KBM-7 (cell line): ENCODE measurements around the gene LRRK1.
A peak's percentile ranks its signal among the peaks of the same experiment; 100 is the strongest.

ENCODE experiments used
- DNase-seq: peaks from one replicate; pipeline ENCODE4 v3.0.0-alpha.2; 2015
- in situ Hi-C: fragments of 300-500 bp; cut with MboI; formaldehyde crosslinking; loops from 2 replicates; pipeline ENCODE4 v1.14.3; 2020; ENCODE audit warnings: low sequenced_read_pairs, low pct_unique_long_range_greater_than_20kb, mixed read lengths

Gene LRRK1

GRCh38 chr15:100918690-100919480 lies at the start of gene LRRK1:
Gene LRRK1 (plus strand): TSS chr15:100919357. CDS start chr15:100924633, 5,276 bp downstream.
- in situ Hi-C loops = no loop called here
- DNase-seq = peak; percentile 73

DNA sequence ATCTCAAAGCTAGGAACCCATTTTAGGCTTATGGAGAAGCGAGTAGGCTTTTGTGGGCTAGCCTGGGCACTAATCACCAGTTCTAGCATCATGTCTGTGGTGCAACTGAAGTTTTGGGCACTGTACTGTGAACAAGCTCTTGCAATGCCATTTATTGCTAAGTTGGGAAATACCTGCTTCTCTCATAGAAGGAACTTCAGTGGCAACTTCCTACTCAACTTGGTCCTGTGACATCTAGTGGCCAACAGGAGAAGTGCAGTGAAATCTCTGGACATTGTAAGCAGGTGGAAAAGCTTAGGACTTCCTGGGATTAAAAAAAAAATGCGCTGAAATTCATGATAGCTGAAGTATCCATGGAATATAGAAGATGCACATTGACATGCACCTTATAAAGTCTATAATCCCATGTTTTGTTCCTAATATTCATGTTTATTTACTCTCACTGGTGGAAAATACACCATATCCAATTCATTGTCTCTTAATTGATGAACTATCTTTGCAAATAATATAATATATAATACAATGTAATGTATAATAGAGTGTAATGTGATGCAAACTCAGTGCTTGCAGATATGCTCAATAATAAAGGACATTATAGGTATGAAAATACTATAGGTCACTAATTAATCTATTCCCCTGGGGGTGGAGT lies 46.0 kb upstream of the LRRK1 start:
- DNase-seq = peak; percentile 69
- in situ Hi-C loops = no loop called here

GRCh38 chr15:100875495-100875894 lies 43.7 kb upstream of the LRRK1 start:
- in situ Hi-C loops = no loop called here

DNA sequence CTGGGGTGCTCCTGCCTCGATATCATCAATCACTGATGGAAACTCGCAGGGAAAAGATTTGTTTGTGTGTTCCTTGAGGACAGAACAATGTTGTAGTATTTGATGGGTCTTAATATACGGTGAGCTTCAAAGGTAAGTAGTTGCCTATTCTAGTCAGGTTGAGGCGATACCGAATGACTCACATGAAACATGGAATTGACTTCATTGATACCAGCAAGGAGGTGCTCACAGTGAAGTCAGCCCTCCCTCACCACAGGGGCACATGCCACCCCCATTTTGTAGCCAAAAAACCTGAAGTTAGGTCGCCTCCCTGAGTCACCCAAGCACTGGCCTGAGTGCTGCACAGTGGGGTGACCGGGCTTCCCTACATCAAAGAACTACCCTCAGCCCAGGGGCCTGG lies 43.2 kb upstream of the LRRK1 start:
- DNase-seq = no peak
- in situ Hi-C loops = no loop called here

More at GRCh38 chr15:100875495-100875894, 43.7 kb upstream of the LRRK1 start:
- DNase-seq = no peak

- in situ Hi-C loops = no loop called here
- no peak for DNase-seq
Observed at GRCh38 chr15:100877551-100877950, 41.6 kb upstream of the LRRK1 start.

DNA sequence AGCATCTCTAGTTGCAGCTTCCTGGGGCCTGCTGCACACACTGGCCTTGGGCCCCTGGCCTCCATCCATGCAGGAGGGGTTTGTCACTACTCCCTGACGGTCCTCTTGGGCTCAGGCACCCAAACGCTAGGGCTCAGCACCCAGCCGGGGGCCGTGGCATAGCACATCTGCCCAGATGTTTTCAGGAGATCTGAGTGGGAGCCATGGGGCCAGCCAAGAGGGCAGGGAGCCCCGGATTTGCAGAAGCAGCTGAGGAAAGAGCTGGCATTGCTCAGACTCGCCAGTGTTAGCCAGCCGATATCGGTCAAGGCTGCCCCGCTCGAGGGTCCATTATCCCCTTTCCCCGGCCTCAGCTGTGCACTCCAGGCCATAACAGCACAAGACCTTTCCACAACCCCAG lies 41.0 kb upstream of the LRRK1 start:
- no peak for DNase-seq
- in situ Hi-C loops = no loop called here

GRCh38 chr15:100878648-100879047 lies 40.5 kb upstream of the LRRK1 start:
- in situ Hi-C loops = no loop called here
- DNase-seq = no peak

DNA sequence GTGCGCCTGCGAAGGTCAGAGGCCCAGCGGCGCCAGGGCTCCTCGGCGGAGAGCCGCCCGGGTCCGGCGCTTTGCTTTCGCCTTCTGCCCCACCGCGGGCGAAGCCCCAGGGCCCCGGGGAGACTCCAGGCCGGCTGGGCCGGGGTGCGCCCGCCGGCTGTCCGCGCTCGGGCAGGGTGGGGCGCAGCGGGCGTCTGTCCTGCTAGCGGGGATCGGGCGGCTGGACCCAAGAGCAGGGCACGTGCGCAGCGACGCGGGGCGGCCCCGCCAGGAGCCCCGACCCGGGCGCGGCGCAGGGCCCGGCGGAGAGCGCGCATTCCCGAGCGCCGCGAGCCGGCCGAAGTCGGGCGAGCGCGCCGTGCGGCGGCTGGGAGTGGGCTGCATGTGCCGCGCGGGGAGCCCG lies 40.1 kb upstream of the LRRK1 start:
- in situ Hi-C loops = no loop called here
- DNase-seq = no peak

GRCh38 chr15:100879464-100880138 lies 39.6 kb upstream of the LRRK1 start, which contains the start of gene ALDH1A3:
Gene ALDH1A3 (plus strand): TSS chr15:100879831. CDS start chr15:100879908, 77 bp downstream.
- no peak for DNase-seq
- in situ Hi-C loops = no loop called here

DNA sequence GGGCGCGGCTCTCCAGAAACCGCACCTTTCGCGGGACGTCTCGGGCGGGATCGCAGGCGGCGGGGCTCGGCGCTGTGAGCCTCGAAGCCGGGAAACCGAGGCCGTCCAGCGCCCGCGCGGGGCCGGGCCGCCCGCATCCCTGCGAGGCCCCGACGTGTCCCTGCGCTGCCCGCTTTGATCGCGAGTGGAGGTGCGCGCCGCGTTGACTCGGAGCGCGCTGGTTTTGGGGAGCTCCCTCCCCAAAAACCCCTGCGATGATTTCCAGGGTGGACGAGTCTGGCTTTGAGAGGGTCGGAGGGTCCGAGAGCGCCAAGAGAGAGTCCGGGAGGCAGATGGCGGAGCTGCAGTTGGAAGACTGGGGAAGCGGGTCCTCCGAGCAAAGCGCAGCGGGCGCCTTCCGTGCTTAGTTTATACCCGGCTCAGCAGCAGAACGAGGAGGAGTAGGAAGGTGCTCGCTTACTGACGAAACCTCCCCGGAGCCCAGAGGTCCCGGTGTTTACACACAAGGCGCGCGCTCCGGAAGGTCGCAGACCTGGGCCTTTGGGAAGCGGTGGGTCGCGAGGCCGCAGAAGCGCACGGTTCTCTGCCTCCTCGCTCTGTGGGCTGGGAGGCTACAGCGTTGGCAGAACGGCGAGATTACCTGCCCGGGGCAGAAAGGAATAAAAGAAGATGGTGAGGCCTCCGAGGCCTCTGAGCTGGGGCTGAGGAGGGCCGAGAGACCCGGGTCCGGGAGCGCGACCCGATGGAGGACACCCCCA lies 38.8 kb upstream of the LRRK1 start:
- DNase-seq = no peak
- in situ Hi-C loops = no loop called here

GRCh38 chr15:100880897-100881242 lies 38.3 kb upstream of the LRRK1 start:
- in situ Hi-C loops = no loop called here

DNA sequence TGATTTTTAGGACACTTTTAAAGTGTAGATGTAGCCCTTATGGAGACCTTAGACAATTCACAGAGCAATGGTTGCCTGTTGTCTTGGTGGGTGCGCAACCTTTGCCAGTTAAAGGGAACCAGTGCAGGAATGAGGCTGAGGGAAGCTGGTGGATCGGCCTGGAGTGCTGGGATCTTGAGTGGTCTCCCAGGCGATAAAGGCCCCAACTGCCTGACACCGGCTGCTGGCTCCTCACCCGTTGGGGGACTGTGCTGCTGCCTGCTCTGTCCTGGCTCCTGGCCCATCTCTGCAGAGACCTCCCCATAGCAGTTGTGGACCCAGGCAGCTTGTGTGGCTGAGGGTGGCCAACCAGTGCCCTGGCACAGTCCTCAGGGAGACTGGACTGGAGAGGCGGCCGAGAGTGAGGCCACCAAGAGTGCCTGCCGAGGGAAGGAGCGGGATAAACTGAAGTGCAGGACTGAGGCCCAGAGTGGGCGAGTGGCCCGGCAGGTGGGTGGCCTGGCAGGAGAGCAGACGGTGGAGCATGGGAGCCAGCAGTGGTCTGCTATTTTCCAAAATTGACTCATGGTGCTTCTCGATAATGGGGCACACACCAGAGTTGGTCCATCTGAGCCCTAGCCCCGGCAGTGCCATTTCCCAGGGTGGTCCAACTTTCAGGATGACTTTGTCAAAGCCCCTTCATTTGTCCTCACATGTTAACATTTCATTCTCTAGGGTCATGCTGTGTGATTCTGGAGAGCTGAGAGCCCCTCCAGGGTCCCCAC lies 37.4 kb upstream of the LRRK1 start:
- DNase-seq = no peak
- in situ Hi-C loops = no loop called here

More at GRCh38 chr15:100880897-100881242, 38.3 kb upstream of the LRRK1 start:
- no peak for DNase-seq

DNA sequence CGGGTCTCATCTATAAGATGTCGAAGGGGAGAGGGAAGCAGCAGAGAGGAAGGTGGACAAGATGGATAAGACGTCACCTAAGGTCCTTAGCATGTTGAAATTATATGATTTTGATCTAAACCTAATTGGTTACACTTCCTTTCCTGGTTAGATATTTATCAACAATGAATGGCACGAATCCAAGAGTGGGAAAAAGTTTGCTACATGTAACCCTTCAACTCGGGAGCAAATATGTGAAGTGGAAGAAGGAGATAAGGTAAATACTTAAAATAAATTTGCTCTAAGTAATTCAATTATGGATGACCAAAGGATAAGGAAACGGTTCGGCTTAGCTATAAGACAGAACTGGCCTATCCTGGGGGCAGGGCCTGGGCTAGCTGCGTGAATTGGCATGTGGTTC lies 34.0 kb upstream of the LRRK1 start:
- DNase-seq = no peak
- in situ Hi-C loops = no loop called here

DNA sequence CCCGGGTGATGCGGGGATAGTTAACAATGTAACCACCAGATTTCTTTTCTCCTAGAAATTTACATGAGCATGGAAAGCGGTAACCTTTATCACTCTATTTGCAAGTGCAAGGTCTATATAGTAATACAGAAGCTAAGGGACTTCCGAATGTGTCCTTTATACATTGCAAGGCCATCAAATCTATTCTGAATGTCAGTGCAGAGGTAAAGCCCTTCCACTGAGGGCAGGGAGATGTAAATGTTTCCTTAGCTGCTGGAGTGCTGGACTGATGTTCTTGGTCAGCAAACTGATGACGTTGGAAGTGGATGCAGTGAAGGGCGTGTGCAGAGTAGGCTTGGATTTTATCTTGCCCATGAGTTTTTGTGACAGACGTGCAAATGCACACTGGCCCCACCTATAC lies 33.3 kb upstream of the LRRK1 start:
- in situ Hi-C loops = no loop called here
- no peak for DNase-seq

DNA sequence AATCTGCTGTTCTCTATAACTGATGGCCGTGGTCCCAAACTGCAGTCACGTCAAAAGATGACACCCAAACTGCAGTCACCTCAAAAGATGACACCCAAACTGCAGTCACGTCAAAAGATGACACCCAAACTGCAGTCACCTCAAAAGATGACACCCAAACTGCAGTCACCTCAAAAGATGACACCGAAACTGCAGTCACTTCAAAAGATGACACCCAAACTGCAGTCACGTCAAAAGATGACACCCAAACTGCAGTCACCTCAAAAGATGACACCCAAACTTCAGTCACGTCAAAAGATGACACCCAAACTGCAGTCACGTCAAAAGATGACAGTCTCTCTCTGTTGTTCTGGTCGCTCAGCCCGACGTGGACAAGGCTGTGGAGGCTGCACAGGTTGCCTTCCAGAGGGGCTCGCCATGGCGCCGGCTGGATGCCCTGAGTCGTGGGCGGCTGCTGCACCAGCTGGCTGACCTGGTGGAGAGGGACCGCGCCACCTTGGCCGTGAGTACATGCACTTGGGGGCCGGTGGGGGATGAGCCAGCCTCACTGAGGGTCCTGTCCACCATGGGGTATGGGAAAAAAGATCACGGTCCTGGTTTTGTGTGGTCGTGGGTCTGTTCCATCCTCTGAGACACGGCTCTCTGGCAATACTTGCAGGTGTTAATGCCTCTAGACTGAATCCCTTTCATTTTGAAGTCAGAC lies 31.8 kb upstream of the LRRK1 start:
- in situ Hi-C loops = no loop called here
- no peak for DNase-seq

DNA sequence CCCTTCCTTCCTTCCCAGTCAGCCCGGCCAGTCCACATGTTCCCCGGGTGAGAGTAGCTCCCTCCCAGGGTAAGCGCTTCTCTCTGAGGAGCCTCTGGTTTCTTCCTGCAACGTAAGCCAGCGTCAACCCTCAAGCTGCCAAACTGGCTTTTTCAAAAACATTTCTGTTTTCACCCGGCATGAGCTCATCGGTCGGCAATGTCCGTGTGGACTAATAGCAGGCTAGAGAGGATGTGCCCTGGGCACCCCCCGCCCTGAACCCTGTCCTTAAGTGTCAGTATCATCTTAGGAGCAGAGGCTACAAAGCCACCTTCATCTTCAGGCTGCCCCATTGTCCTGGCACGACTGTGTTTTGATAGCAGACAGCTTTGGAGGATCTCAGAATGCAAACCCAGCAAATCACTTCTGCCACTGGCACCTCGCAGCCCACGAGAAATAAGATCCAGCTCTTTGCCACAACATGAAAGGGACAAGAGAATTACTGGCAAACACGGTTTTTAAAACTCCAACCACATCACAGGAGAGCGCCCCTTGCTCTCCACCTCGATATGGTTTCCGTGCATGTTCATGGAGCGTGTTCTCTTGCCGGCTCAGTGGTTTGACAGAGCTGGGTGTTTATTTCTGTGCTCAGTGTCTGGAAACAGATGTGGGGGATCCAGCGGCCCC lies 29.6 kb upstream of the LRRK1 start:
- no peak for DNase-seq
- in situ Hi-C loops = no loop called here

DNA sequence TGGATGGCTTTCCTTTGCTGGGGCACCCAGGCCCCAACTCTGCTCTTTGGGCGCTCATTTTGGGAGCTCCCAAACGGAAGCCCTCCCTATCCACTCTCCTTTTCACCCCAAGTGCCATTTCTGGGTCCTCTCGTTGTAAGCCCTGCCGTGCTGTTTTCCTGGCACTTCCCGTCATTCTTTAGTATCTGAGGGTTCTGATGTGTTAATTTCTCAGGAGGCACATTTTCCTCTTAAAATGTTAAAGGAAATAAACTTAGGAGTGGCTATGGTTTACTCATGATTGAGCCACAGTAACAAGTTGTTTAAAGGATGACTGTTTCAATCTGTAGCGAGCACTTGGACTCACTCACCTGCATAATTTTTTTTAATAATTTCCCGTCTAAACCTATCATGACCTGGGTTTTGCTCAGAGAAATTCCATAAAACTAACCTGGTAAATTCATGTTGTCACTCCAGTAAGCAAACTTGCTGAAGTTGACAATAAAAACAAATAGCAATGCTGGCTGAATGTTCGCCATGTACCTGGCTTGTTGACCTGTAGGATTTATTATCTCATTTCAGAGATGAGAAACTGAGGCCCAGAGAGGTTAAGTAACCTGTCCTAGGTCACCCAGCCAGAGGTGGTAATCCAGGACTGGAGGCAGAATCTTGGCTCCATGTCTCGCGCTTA lies 29.0 kb upstream of the LRRK1 start:
- no peak for DNase-seq
- in situ Hi-C loops = no loop called here
